ENCODE data around the gene TRIO. TPM values are rescaled to one million over a fixed set of nuclear protein-coding genes. Genes with fewer than 3 reads are reported as not detected.

The TRIO gene
- total and polyA plus RNA-seq, 10 of the 15 experiments (the other 5 are each of a cell fraction or from before 2014, with no cell fraction given) = 5.1 to 96.4 (median 44.6) TPM

DNA sequence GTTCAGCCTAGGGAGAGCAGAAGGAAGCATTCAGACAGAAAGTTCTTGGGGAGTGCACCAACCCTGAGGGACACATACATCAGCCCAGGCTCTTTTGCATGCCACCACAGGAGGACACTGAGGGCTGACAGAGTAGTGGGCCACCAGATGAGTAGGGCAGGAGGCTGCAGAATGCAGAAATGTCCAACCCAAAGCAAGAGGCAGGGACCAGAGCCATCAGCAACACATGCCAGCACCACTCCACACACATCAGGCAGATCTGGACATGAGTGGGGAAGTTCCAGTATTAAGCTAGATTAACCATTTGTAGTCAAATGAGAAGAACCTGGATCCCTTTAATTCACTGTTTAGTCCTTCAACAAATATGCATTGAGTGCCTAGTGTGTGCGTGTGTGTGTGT is 402.7 kb downstream of the TRIO start:
- no peak overlapping the region for H2AFZ ChIP-seq (ENCODE audit: control insufficient read depth, low read depth, low read length)
- WGBS (ENCODE audit: insufficient coverage, insufficient replicate concordance, low lambda C conversion rate, missing lambda C conversion rate) = 33% methylated on average over 1 of the region's 1 CpG
- H3K4me2 ChIP-seq (ENCODE audit: control insufficient read depth, insufficient read depth) = no peak overlapping the region
- H3K79me2 ChIP-seq (ENCODE audit: control insufficient read depth, insufficient read depth, low read length) = no peaks in the 10 kb centered on the region
- no peak for TF ChIP-seq SMAD1 (IDR thresholded peaks at IDR 0.05; ENCODE audit: low read depth, partially characterized antibody)
- no peak for TF ChIP-seq RB1 (IDR thresholded peaks at IDR 0.05; ENCODE audit: borderline replicate concordance)
- no peak overlapping the region for H3K27ac ChIP-seq (ENCODE audit: control insufficient read depth, insufficient read depth)
- ChIA-PET SMC1A (ENCODE audit: uncharacterized antibody, unreplicated experiment) (interaction anchor here (1.3 kb wide), 1 partner anchor 458 kb away, joined by 3 read pairs; no protein-coding TSS in a partner anchor), CTCF (no interaction called here), RAD21 (ENCODE audit: unreplicated experiment) (no interaction called here), POLR2A (no interaction called here)
- H3K4me3 ChIP-seq = no peak overlapping the region
- BruUV-seq (replicated peaks) = no TSS peak
- no peak overlapping the region for H3K9ac ChIP-seq (ENCODE audit: control insufficient read depth, insufficient read depth, low read length)
- in situ Hi-C loops (cut with MboI) = no loop called here
- no peak for ATAC-seq
- no peaks in the 10 kb centered on the region for H3K36me3 ChIP-seq (ENCODE audit: control insufficient read depth in 2 of 2, insufficient read depth in 2 of 2, low read length in 1 of 2)
- no peak for FAIRE-seq
- H3K9me3 ChIP-seq (replicated peaks; ENCODE audit: control insufficient read depth, insufficient read depth, low read length) = no peaks in the 10 kb centered on the region; the same call in 2 of the 3 replicates
- no peaks in the 10 kb centered on the region for H3K4me1 ChIP-seq (ENCODE audit: control insufficient read depth, insufficient read depth, low read length)
- intact Hi-C loops (cut with micrococcal nuclease; ENCODE audit: unreplicated experiment) = no loop called here
- no peaks in the 10 kb centered on the region for H3K27me3 ChIP-seq (replicated peaks in 1 of 2; ENCODE audit: control insufficient read depth in 2 of 2, insufficient read depth in 2 of 2, low read length in 1 of 2)
- no peaks in the 10 kb centered on the region for H4K20me1 ChIP-seq (ENCODE audit: control insufficient read depth, insufficient read depth)
- DNase-seq (ENCODE audit: low read depth, low spot score) = no peak

DNA sequence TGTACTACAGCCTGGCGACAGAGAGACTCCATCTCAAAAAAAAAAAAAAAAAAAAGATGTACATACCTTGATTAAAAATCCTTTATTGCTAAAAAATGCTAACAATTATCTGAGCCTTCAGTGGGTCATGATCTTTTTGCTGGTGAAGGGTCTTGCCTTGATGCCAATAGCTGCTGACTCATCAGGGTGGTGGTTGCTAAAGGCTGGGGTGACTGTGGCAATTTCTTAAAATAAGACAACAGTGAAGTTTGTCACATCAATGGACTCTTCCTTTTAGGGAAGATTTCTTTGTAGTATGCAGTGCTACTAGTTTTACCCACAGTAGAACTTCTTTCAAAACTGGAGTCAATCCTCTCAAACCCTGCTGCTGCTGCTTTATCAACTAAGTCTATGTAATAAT is 404.5 kb downstream of the TRIO start:
- WGBS (ENCODE audit: insufficient coverage, insufficient replicate concordance, low lambda C conversion rate, missing lambda C conversion rate) = no CpG with 5 or more reads among the region's 1 CpG
- SMC1A ChIA-PET (ENCODE audit: uncharacterized antibody, unreplicated experiment) = no interaction called here
- TF ChIP-seq SMC3 (IDR thresholded peaks at IDR 0.05; ENCODE audit: borderline replicate concordance, low read length) = no peak
- no peak for TF ChIP-seq ZZZ3 (IDR thresholded peaks at IDR 0.05; ENCODE audit: control insufficient read depth, insufficient read length, low read depth)
- TF ChIP-seq, protein P1, sequence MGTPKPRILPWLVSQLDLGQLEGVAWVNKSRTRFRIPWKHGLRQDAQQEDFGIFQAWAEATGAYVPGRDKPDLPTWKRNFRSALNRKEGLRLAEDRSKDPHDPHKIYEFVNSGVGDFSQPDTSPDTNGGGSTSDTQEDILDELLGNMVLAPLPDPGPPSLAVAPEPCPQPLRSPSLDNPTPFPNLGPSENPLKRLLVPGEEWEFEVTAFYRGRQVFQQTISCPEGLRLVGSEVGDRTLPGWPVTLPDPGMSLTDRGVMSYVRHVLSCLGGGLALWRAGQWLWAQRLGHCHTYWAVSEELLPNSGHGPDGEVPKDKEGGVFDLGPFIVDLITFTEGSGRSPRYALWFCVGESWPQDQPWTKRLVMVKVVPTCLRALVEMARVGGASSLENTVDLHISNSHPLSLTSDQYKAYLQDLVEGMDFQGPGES (IDR thresholded peaks at IDR 0.05) = no peak
- TF ChIP-seq BCL11A (IDR thresholded peaks at IDR 0.05; ENCODE audit: low read depth, low read length) = no peak
- no peak for TF ChIP-seq NFIC (IDR thresholded peaks at IDR 0.05; ENCODE audit: low read depth, low read length)
- no peak for TF ChIP-seq CBX5 (IDR thresholded peaks at IDR 0.05; ENCODE audit: low read depth)
- TF ChIP-seq, protein P2, sequence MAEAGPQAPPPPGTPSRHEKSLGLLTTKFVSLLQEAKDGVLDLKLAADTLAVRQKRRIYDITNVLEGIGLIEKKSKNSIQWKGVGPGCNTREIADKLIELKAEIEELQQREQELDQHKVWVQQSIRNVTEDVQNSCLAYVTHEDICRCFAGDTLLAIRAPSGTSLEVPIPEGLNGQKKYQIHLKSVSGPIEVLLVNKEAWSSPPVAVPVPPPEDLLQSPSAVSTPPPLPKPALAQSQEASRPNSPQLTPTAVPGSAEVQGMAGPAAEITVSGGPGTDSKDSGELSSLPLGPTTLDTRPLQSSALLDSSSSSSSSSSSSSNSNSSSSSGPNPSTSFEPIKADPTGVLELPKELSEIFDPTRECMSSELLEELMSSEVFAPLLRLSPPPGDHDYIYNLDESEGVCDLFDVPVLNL (IDR thresholded peaks at IDR 0.05; ENCODE audit: low read depth, low read length) = no peak
- no peak for TF ChIP-seq POU2F2 (IDR thresholded peaks at IDR 0.05; ENCODE audit: borderline replicate concordance, low read depth, low read length)
- TF ChIP-seq BRCA1 (IDR thresholded peaks at IDR 0.05; ENCODE audit: low read depth, low read length) = no peak
- TF ChIP-seq, protein P3, sequence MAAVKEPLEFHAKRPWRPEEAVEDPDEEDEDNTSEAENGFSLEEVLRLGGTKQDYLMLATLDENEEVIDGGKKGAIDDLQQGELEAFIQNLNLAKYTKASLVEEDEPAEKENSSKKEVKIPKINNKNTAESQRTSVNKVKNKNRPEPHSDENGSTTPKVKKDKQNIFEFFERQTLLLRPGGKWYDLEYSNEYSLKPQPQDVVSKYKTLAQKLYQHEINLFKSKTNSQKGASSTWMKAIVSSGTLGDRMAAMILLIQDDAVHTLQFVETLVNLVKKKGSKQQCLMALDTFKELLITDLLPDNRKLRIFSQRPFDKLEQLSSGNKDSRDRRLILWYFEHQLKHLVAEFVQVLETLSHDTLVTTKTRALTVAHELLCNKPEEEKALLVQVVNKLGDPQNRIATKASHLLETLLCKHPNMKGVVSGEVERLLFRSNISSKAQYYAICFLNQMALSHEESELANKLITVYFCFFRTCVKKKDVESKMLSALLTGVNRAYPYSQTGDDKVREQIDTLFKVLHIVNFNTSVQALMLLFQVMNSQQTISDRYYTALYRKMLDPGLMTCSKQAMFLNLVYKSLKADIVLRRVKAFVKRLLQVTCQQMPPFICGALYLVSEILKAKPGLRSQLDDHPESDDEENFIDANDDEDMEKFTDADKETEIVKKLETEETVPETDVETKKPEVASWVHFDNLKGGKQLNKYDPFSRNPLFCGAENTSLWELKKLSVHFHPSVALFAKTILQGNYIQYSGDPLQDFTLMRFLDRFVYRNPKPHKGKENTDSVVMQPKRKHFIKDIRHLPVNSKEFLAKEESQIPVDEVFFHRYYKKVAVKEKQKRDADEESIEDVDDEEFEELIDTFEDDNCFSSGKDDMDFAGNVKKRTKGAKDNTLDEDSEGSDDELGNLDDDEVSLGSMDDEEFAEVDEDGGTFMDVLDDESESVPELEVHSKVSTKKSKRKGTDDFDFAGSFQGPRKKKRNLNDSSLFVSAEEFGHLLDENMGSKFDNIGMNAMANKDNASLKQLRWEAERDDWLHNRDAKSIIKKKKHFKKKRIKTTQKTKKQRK (IDR thresholded peaks at IDR 0.05; ENCODE audit: low read depth, low read length) = no peak
- no peak for TF ChIP-seq LARP7 (IDR thresholded peaks at IDR 0.05)
- Histone ChIP-seq H3K4me3 (no peak overlapping the region), H3K36me3 (ENCODE audit: control insufficient read depth in 2 of 2, insufficient read depth in 2 of 2, low read length in 1 of 2) (no peaks in the 10 kb centered on the region), H3K9ac (ENCODE audit: control insufficient read depth, insufficient read depth, low read length) (no peak overlapping the region), H3K4me2 (ENCODE audit: control insufficient read depth, insufficient read depth) (no peak overlapping the region), H3K4me1 (ENCODE audit: control insufficient read depth, insufficient read depth, low read length) (no peaks in the 10 kb centered on the region), H3K79me2 (ENCODE audit: control insufficient read depth, insufficient read depth, low read length) (no peaks in the 10 kb centered on the region), H3K27ac (ENCODE audit: control insufficient read depth, insufficient read depth) (no peak overlapping the region), H2AFZ (ENCODE audit: control insufficient read depth, low read depth, low read length) (no peak overlapping the region), H3K27me3 (replicated peaks in 1 of 2; ENCODE audit: control insufficient read depth in 2 of 2, insufficient read depth in 2 of 2, low read length in 1 of 2) (no peaks in the 10 kb centered on the region), H4K20me1 (ENCODE audit: control insufficient read depth, insufficient read depth) (no peaks in the 10 kb centered on the region), H3K9me3 (replicated peaks; ENCODE audit: control insufficient read depth, insufficient read depth, low read length) (no peaks in the 10 kb centered on the region)
- in situ Hi-C loops (cut with MboI) (no loop called here), intact Hi-C loops (cut with micrococcal nuclease; ENCODE audit: unreplicated experiment) (no loop called here)
- no TSS peak for BruUV-seq (replicated peaks)
- CTCF ChIA-PET = no interaction called here
- POLR2A ChIA-PET = no interaction called here
- RAD21 ChIA-PET (ENCODE audit: unreplicated experiment) = no interaction called here
- no peak for FAIRE-seq
- no peak for DNase-seq (ENCODE audit: low read depth, low spot score)
- no peak for ATAC-seq
